NK-92 (cell line): ENCODE results near the gene PHF21B.
"Not testable (repeated sequence)": the region's sequence is repeated elsewhere in the genome, so short reads cannot be mapped to it uniquely, and the experiment has no call there.

ENCODE experiments used
- DNase-seq: peaks from one replicate; lab custom pipeline; 2025; ENCODE audit not compliant: unreplicated experiment; lab: John Stamatoyannopoulos, UW

PHF21B gene

DNA sequence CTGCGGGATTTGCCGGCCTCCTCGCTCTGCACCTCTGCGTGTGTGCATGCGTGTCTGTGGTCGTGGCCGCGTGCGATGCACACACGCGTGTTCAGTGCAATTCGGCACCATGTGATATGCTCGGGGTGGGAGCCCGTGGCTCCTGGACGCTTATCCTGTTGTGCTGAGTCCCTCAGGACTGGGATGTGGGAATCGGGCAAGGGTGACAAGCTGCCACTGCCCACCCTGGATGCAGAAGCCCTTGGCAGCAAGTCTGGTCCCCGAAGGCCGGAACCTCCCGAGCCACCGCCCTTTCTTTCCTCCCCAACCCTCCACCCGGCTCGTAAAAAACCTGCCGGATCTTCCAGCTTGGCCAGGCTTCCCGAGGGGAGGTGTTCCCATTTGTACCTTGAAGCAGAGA, 128.2 kb downstream of the PHF21B start:
- no peak for DNase-seq

GRCh38 chr22:44880610-44881290, 129.1 kb downstream of the PHF21B start:
- no peak for DNase-seq

DNA sequence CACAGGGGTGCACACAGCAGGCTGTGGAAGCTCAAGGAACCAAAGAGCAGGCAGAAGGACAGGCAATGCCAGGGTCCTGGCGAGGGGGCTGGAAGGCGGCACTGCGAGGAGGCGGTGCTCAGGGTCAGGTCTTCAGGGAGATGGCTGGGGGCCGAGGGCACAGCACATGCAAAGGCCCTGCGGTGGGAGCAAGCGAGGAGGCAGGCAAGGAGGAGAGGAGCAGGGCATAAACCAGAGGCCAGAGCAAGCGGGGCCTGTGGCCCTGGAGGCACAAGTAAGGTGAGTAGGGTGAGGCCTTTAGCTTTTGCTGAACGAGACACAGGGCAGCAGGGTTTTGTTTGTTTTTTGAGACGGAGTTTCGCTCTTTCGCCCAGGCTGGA, 130.5 kb downstream of the PHF21B start:
- DNase-seq: no peak

GRCh38 chr22:44878483-44879300, 131.1 kb downstream of the PHF21B start:
- DNase-seq: no peak

DNA sequence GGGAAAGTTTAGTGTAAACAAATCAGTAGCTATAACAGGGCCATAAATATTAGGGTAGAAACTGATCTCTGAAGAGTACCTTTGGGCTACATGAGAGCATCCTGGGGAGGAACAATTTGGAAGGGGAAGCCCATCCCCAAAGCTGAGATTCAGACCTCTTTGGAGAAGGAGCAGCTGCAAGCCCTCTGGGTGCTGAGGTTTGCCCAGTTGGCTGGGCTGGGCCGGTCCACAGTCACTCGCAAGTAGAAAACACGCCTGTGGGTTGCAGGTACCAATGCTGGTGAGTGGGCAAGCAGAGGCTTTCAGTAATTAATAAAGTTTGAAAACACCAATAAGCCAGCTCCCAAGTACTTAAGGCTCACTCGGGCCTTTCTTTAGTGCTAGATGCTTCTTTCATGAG, 132.9 kb downstream of the PHF21B start:
- DNase-seq: no peak

GRCh38 chr22:44871782-44872181, 138.0 kb downstream of the PHF21B start:
- no peak for DNase-seq

DNA sequence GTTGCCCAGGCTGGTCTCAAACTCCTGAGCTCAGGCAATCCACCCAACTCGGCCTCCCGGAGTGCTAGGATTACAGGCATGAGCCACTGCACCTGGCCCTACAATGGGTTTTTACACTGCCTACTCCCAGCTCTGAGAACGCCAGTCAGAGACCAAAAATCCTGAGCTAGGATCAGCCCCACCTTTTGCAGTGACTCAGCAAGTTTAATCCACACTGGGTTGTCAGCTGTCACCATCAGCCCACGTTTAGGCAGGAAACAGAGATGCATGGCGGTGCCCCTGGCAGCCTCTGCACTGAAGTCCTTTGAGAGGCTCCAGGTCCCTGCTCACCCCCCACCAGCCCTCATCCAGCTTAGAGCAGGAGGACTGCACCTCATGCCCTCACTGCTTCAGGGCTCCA, 139.8 kb downstream of the PHF21B start:
- no peak for DNase-seq

- DNase-seq: no peak
Measured at GRCh38 chr22:44869196-44869595, 140.6 kb downstream of the PHF21B start.

DNA sequence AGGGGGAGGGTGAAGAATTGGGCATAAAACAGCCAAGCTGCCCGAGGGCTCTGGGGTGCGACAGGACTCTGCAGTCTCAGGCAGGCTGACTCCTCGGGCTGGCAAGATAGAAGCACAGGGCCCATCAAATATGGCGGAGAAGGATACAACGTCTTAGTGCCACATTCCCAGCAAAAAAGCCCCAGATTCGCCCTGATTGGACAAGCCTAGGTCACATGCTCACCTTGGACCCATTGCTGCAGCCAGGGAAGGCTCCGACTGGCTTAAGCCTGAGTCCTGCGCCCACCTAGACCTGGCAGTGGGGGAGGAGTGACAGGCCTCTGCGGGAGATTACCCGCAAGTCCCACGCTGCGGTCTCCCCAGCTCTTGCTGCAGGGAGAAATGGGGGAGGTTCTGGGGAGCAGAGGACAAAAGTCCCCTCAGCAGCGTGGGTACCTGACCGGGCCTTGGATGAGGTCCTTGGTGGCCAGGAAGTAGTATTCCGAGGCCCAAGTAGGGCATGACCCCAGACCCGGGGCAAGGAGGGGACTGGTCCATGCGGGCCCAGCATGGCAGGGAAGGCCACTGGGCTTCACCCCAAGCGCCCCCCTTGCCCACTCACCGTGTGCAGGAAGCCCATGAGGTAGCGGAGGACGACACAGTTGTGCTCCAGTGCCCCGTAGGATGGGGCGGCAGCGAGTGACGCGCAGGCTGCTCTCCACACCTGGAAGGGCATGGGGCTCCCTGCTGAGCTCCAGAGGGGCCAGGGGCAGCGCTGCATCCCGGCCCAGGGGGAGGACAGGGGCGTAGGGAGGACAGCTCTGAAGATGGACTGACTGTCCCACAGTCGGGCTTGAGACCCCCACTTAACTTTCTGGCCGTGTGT, 144.4 kb downstream of the PHF21B start:
- DNase-seq: no peak

DNA sequence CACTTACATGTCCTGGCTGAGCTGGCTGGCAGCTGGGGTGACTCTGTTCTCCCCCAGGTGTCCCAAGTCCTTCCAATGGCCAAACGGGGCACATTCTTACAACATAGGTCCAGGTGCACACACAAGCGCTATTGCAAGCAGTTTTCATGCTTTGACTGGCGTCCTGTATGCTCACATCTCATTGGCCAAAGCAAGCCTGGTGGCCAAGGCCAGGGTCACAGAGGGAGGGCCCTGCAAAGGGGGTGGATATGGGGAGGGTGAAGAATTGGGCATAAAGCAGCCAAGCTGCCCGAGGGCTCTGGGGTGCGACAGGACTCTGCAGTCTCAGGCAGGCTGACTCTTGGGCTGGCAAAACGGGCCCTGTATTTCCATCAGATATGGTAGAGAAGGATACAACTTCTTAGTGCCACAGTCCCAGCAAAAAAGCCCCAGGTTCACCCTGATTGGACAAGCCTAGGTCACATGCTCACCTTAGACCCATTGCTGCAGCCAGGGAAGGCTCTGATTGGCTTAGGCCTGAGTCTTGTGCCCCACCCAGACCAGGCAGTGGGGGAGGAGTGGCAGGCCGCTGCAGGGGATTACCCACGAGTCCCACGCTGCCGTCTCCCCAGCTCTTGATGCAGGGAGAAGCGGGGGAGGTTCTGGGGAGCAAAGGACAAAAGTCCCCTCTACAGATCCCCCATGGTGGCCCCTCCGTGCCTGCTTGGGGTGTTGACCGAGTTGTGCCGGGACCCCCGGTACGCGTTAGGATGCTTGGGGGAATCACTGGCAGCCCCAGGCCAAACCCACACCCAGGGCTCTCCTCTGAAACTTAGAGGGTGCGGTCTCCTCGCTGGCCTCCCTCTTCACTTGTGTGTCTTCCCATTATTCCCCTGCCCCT, 146.6 kb downstream of the PHF21B start:
- no peak for DNase-seq

DNA sequence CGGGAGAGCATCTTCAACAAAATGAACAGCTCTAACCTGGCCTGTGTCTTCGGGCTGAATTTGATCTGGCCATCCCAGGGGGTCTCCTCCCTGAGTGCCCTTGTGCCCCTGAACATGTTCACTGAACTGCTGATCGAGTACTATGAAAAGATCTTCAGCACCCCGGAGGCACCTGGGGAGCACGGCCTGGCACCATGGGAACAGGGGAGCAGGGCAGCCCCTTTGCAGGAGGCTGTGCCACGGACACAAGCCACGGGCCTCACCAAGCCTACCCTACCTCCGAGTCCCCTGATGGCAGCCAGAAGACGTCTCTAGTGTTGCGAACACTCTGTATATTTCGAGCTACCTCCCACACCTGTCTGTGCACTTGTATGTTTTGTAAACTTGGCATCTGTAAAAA, 147.5 kb downstream of the PHF21B start:
- DNase-seq: no peak

DNA sequence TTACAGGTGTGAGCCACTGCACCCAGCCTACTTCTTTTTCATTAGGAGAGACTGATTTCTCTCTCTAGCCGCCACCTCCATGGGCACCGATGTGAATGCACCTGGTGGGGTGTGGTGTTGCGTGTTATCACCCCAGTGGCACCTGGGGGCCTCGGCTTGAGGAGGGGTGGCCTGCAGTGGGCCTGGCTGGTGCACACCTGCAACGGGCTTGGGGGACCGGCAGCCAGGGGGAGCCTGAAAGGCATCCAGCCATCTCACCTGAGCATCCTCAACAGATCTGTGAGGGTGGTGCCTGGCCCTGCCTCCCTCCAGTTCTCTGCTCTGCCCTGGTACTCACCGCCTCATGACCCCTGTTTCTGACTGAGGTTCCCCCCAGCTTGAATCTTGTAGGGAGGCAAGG, 148.6 kb downstream of the PHF21B start:
- no peak for DNase-seq

GRCh38 chr22:44860311-44860710, 149.5 kb downstream of the PHF21B start:
- DNase-seq: no peak

GRCh38 chr22:44859641-44860040, 150.2 kb downstream of the PHF21B start:
- no peak for DNase-seq

- not testable (repeated sequence) for DNase-seq
Measured at GRCh38 chr22:44858819-44859218, 151.0 kb downstream of the PHF21B start.

- DNase-seq: no peak
Measured at GRCh38 chr22:44855855-44856254, 153.9 kb downstream of the PHF21B start.

DNA sequence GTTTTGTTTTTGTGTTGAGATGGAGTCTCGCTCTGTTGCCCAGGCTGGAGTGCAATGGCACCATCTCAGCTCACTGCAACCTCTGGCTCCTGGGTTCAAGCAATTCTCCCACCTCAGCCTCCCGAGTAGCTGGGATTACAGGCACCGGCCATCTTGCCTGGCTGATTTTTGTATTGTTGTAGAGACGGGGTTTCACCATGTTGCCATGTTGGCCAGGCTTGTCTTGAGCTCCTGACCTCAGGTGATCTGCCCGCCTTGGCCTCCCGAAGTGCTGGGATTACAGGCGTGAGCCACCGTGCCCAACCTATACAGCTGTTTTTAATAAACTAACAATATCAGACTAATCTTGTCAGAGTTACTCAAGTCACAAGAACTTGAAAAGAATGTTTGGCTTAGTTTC, 155.2 kb downstream of the PHF21B start:
- not testable (repeated sequence) for DNase-seq

GRCh38 chr22:44850946-44851345, 158.9 kb downstream of the PHF21B start:
- no peak for DNase-seq

DNA sequence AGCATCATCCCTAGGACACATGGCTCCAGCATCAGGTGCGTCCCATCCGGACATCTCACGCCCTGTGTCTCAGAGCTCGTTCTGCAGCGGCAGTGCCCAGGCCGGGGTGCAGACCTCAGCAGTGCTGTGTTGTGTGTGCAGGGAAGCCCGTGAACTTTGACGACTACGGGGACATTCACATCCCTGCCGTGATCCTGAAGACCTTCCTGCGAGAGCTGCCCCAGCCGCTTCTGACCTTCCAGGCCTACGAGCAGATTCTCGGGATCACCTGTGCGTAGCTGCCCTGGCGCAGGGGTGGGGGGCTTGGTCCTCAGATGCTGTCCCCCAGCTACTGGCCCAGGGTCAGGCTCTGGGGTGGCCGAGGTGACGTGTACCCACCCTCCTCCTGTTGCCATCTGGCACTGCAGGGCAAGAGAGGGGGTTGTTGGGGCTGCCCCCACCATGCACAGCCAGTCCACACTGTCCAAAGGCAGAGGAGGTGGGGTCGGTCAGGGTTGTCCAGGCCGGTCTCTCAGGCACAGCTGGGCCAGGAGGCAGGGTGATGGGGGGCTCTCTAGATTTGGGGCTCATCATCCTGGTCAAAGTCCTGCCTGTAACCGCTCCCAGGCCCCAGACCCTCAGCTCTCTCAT, 160.9 kb downstream of the PHF21B start:
- DNase-seq: no peak

- DNase-seq: no peak
Measured at GRCh38 chr22:44848296-44848741, 161.5 kb downstream of the PHF21B start.
